NCI-H510A (cell line): ENCODE measurements around the gene MTA3.
A peak's percentile ranks its signal among the peaks of the same experiment; 100 is the strongest.

ENCODE experiments used
- DNase-seq: peaks from one replicate; lab custom pipeline; 2025; lab: John Stamatoyannopoulos, UW

Gene MTA3

DNA sequence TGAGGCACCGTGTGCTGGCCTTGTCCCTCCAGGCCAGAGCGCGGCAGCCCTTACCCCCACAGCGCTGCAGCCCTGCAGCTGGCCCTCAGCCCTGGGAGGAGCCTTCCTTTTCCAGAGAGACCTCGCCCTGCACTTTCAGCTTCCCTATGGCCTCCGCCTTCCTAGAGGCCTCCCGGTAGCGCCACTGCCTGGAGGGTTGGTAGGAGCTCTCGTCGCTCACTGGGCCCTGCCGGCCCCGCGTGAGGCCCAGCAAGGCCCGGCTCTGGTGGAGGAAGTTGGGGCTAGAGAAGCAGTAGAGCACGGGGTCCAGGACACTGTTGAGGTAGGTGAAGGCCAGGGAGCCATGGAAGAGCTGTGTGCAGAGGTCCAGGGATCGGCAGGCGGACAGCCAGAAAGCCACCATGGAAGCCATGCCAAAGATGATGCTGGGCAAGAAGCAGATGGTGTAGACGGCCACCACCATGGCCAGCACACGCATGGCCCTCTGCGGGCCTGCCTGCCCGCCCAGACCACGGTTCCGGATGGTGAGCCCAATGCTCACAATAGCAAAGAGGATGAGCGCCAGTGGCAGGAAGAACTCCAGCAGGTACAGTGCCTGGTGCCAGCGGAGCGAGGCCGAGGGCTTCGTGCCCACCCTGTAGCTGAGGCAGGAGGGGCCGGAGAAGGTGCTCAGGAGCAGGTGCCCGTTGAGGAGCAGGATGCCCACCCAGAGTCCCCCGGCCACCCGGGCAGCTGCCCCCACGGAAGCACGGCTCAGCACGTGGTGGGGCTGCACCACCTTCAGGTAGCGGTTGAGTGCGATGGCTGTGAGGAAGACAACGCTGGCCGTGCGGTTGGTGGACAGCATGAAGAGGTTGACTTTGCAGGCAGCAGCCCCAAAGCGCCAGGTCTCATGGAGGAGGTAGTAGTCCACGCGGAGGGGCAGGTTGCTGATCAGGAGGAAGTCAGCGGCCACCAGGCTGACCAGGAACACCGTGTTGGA is 194.7 kb downstream of the MTA3 start:
- no peak for DNase-seq

DNA sequence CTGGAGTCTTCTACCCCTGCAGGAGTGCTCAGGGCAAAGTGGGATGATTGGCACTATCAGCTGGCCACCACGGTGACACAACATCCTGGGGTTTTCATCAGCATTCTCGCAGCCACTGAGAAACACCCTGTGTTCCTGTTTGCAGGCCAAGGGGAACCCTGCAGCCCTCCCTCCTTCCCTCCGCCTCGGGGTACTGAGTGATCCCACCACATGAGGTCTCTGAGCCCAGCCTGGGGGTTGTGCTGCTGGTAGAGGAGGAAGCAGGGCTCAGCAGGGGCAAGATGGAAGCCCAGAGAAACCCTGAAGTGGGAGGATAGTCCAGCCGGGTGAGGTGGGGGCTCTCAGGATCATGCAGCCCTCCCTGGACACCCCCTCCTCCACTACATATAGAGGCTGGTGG is 195.7 kb downstream of the MTA3 start, which contains the start of gene OXER1:
Gene OXER1, minus strand, starts transcription at position 40 of the 400 bp plus-strand sequence. CDS start 73 bp downstream, outside the sequence.
- DNase-seq: no peak

GRCh38 chr2:42764901-42765300 is 196.5 kb downstream of the MTA3 start:
- no peak for DNase-seq

- DNase-seq: no peak
Observed at GRCh38 chr2:42765686-42766085, 197.3 kb downstream of the MTA3 start.

GRCh38 chr2:42767080-42767898 is 198.9 kb downstream of the MTA3 start:
- DNase-seq: no peak

DNA sequence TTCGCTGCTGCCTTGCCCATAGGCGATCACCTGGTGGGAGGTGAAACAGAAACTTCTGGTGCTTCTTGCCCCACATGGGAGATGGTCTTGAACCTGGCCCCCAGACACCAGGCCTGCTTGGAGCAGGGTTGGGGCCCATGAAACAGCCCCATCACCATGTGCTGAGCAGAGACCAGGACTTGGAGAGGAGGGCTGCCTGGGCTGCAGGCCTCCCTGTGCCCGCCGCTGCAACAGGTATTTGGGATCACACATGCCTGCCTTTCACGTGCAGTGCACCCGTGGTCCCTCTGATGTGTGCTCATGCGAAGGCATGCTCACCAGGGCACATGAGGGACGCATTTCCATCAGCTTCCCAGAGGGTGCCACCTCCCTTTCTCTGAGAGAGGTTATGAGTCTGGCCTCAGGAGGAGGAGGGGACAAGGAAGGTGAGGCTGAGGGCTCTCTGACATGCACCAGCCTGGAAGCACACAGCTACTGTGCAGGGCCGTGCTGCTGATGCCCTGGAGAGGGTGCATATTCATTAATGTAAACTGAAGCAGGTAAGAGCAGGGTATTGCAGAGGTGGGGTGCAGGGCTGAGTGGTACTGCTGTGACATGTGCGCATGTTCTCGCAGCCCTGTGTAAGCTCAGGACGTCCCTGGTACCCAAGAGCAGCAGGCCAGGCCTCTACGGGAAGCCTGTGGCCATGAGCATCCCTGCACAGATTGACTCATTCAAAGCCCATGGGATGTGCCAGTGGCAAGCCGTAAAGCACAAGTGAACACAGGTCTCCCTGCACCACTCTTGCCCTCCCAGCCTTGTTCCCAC is 199.7 kb downstream of the MTA3 start:
- DNase-seq: no peak

- DNase-seq: no peak
Observed at GRCh38 chr2:42768706-42769256, 200.3 kb downstream of the MTA3 start.

DNA sequence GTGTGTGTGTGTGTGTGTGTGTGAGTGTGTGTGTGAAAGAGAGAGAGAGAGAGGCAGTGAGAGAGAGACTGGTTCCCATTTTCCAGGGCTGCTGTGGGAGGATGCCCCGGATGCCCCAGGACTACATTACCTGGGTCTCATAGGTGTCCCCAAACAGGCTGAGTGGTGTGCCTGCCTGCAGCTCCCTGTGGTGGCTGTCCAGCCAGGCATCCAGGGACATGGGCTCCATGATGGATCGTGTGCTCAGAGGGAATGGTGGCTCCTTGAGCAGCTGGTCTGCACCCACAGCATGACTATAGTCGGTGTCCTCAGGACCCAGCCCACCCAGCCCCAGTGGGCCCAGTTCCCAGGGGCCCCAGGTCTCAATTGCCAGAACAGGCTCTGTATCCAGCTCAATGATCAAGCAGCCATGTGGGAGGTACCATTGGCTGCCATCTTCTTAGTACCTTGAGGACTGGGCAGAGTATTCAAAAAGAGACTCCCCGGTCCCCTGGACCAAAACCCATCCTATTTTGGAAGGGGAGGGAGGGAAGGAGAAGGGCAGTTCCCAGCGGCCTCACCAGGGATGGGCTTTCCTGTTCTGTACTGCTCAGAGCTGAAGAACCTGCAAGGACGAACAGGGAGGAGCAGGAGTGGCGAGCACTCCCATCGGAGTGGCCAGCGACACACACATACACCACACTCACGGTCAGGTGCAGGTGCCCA is 201.3 kb downstream of the MTA3 start:
- DNase-seq: no peak

DNA sequence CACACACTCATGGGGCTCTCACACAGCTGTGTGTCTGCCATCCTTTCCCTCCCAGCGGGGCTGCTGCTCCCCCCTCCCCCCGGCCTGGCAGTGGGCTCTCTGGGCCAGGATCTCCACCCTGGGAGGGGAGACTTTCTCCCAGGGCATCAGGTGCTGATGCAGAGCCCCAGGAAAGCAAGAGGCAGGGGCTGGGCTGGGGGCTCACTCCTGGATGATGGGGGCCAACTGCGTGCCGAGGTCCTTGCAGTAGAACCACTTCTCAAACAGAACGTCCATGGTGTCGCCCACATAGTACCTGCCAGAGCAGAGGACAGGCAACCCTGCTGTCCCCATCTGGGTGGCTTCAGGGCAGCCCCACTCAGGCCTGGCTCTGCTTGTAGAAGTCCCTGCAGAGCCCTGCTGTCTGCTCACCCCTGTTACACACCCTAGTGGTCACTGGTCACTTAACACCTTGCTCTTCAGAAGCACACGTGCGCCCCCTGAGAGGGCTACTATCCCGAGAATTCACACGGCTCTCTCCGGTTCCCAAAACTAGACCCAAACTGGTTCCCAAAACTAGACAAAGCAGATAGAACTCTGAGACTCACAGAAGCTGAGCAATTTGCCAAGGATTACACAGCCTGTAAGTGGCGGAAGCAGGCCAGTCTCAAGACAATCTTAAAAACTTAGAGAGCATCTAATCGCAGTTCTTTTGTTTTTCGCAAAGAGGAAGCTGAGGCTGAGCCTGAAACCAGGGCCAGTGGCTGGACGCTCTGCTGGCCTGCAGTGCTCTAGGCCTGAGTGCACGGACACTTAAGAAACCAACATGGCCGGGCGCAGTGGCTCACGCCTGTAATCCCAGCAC is 202.1 kb downstream of the MTA3 start:
- DNase-seq: peak; percentile 2

DNA sequence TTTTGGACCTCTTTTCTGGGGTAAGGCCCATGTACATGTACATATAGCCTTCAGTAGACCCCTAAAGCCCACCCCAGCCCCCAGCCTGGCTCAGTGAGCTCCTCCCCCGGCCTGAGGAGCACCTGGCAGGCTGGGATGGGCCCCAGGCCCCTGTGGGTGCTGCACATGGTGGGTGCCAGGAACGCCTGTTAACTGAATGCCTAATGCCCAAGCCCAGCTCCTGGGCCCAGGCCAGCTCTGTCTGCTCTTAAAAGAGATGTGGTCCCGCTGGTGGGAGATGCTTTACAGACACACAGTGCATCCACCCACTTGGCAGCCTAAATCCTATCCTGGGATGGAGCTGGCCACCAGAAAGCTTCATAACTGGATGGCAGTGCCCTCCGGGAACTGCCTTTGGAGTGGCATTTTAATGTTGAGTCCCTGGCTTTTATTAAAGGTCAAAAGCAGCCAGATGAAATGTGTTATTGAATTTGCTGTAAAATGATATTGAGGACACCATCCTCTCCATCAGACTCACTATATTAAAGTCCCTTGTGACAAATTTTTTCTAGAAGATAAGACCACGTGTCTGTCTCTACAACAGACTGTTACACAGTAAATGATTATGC is 203.2 kb downstream of the MTA3 start:
- no peak for DNase-seq

DNA sequence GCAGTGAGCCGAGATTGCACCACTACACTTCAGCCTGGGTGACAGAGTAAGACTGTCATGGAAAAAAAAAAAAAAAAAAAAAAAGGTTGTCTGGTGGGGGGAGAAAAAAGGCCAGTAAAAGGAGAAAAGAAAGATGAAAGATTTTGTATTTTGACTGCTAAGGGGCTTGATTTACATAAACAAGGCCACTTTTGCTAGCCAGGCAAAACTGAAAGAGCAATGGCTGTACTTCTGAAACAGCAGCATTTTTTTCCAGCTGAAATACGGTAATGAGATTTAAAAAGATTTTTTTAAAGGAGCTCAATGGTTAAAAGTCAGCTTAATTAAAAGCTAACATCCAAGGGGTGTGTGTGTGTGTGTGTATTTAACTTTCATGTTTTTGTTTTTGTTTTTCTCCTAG is 206.8 kb downstream of the MTA3 start:
- no peak for DNase-seq

DNA sequence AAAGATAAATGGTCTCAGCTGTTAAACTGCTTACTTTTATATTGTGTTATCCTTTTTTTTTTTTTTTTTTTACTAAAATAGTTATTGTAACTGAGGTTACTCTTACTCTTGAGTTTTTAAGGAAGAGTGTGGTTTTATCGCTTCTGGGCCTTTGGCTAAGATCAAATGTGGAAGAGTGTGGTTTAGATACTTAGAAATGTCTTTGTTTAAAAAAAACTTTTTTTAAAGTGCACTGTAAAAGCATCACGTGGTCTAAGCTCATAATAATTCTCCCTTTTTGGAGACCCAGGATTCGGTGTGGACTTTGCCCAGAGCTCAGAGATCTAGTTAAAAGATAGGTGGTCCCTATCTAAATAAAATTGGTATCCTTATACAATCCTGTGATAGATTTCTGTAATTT is 207.4 kb downstream of the MTA3 start:
- no peak for DNase-seq

DNA sequence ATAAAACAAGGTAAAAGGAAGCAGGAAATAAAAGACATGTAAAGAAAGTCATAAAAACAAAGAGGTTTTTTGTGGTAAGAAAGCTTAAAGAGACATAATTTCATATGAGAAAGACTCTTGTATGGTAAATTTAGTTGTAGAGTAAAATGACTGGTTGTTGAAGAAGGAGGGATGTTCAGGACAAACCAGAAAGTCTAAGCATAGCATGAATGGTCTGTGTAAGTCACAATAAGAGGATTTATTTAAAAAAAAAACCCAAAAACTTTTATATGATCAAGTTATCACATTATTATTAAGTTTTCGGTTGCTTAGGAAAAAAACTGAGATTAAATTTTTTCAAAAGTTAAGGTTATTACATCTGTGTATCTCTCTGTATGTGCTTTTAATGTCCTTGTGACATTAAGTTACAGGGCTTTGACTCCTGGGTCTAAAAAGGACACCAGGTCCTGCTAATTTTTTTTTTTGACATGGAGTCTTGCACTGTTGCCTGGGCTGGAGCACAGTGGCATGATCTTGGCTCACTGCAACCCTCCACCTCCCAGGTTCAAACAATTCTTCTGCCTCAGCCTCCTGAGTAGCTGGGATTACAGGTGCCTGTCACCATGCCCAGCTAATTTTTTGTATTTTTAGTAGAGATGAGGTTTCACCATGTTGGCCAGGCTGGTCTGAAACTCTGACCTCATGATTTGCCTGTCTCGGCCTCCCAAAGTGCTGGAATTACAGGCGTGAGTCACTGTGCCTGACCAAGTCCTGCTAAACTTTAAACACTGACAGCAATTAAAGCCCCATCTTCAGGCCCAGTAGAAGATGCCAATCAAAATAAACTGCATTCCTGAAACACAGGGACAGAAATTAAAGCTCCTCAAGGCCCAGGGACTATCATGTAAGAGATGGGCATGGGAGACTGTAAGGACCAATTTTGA is 209.7 kb downstream of the MTA3 start:
- no peak for DNase-seq

DNA sequence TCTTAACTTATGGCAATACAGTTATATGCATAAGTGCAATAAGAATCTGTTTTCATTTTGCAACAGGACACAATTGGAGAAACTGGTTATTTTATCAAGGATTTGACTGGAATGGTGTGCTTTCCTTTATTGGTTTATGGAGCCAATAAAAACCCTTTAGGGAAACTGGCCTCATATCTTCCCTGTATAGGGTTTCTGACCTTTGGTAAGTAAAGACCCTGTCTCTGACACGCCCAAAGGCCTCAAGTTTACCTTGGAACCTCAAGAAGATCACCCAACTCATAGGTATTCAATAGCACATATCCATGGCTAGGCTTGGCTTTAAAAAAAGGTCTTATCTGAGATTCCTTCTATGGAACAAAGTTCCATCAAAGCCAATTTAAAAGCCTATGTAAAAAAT is 212.7 kb downstream of the MTA3 start:
- DNase-seq: no peak

GRCh38 chr2:42783511-42783910 is 215.1 kb downstream of the MTA3 start:
- DNase-seq: no peak

DNA sequence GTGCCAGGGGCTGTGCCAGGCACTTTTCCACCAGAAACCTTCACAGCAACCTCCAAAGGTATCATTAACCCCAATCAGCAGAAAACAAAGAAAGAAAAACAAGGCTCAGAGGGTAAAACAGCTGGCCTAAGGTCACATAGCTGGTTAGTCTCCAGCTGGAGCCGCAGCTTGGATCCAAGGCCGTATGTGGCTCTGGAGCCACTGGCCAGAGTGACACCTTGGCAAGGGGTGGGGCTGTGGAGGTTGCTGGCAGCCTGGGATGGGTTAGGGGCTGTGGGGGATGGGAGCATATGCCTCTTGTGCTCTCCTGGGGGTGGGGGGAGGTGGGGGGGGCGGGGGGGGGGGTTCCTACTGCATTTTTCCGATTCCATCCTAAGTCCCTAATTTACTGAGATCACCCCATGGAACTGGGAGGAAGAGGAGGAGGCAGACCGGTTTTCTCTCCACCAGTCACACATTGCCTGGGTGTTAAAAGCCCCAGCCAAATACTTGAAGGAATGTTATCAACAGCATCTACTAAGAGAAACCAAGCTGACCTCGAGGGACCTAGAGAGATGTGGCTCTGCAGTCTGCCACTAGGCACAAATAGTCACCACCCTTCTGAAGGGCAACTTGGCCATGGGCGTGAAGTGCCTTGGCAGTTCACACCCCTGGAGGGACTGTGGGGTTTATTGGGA is 215.9 kb downstream of the MTA3 start:
- DNase-seq: no peak

GRCh38 chr2:42786561-42787345 is 218.3 kb downstream of the MTA3 start:
- DNase-seq: no peak
